SK-N-SH treated with all-trans-retinoic acid at 6 μM for 48 hours (cell line): ENCODE data around the gene CALN1.

Experiments used
- ATAC-seq: fragments of 200-7000 bp; cut with Tn5 transposase; 3 replicates; pipeline ENCODE4 v1.9.1; 2020; ENCODE audit warnings: mild to moderate bottlenecking, moderate library complexity
- ARNTL ChIP-seq: fragments of 450-650 bp; formaldehyde crosslinking; IDR thresholded peaks from 2 replicates; pipeline ENCODE4 v1.5.0; 2020; ENCODE audit warnings: low read depth, mild to moderate bottlenecking, moderate library complexity, borderline replicate concordance
- BACH2 ChIP-seq: fragments of 250-450 bp; sonication (Bioruptor Pico); IDR thresholded peaks from 2 replicates; pipeline ENCODE4 v1.9.0; 2021; ENCODE audit warnings: mild to moderate bottlenecking, borderline replicate concordance
- CREB5 ChIP-seq: fragments of 250-450 bp; sonication (Bioruptor Pico); IDR thresholded peaks from 2 replicates; pipeline ENCODE4 v1.5.1; 2020; ENCODE audit warnings: low read depth, mild to moderate bottlenecking, moderate library complexity
- CSDC2 ChIP-seq: fragments of 250-450 bp; sonication (Bioruptor Pico); IDR thresholded peaks from 2 replicates; pipeline ENCODE4 v1.5.0; 2020; ENCODE audit warnings: mild to moderate bottlenecking, moderate library complexity
- CSRNP3 ChIP-seq: fragments of 250-450 bp; sonication (Bioruptor Pico); IDR thresholded peaks from 2 replicates; pipeline ENCODE4 v1.5.1; 2021; ENCODE audit warnings: mild to moderate bottlenecking, moderate library complexity
- ESRRG ChIP-seq: fragments of 250-450 bp; sonication (Bioruptor Pico); IDR thresholded peaks from 2 replicates; pipeline ENCODE4 v1.6.1; 2021; ENCODE audit warnings: mild to moderate bottlenecking
- GLIS3 ChIP-seq: fragments of 250-450 bp; sonication (Bioruptor Pico); IDR thresholded peaks from 2 replicates; pipeline ENCODE4 v1.5.0; 2020; ENCODE audit warnings: mild to moderate bottlenecking, moderate library complexity
- PPARA ChIP-seq: fragments of 250-450 bp; sonication (Bioruptor Pico); IDR thresholded peaks from 2 replicates; pipeline ENCODE4 v1.5.0; 2020; ENCODE audit warnings: mild to moderate bottlenecking, borderline replicate concordance
- RARB ChIP-seq: fragments of 250-450 bp; sonication (Bioruptor Pico); IDR thresholded peaks from 2 replicates; pipeline ENCODE4 v1.8.0; 2021; ENCODE audit warnings: mild to moderate bottlenecking, moderate library complexity
- SNAI2 ChIP-seq: fragments of 250-450 bp; sonication (Bioruptor Pico); IDR thresholded peaks from 2 replicates; pipeline ENCODE4 v1.5.0; 2020; ENCODE audit warnings: mild to moderate bottlenecking, moderate library complexity
- TCF4 ChIP-seq: fragments of 250-450 bp; sonication (Bioruptor Pico); IDR thresholded peaks from 2 replicates; pipeline ENCODE4 v1.8.0; 2021; ENCODE audit warnings: mild to moderate bottlenecking, moderate library complexity, borderline replicate concordance
- TOX ChIP-seq: fragments of 250-450 bp; sonication (Bioruptor Pico); IDR thresholded peaks from 2 replicates; pipeline ENCODE4 v1.8.0; 2021; ENCODE audit warnings: mild to moderate bottlenecking, moderate library complexity, borderline replicate concordance
- ZC3H10 ChIP-seq: fragments of 250-450 bp; sonication (Bioruptor Pico); IDR thresholded peaks from 2 replicates; pipeline ENCODE4 v1.5.1; 2021; ENCODE audit warnings: mild to moderate bottlenecking, moderate library complexity
- ZFP3 ChIP-seq: fragments of 250-450 bp; sonication (Bioruptor Pico); IDR thresholded peaks from 2 replicates; pipeline ENCODE4 v1.5.0; 2020; ENCODE audit warnings: mild to moderate bottlenecking, moderate library complexity
- ZFP30 ChIP-seq: fragments of 450-650 bp; formaldehyde crosslinking; IDR thresholded peaks from 2 replicates; pipeline ENCODE4 v1.5.0; 2022; ENCODE audit warnings: mild to moderate bottlenecking, moderate library complexity
- ZNF565 ChIP-seq: fragments of 450-650 bp; formaldehyde crosslinking; conservative IDR thresholded peaks from 2 replicates; pipeline ENCODE4 v1.5.0; 2020; ENCODE audit warnings: low read depth, mild to moderate bottlenecking, moderate library complexity
- ZNF70 ChIP-seq: fragments of 450-650 bp; formaldehyde crosslinking; IDR thresholded peaks from 2 replicates; pipeline ENCODE4 v1.5.0; 2020; ENCODE audit warnings: mild to moderate bottlenecking, moderate library complexity
- ZNF8 ChIP-seq: fragments of 450-650 bp; formaldehyde crosslinking; IDR thresholded peaks from 2 replicates; pipeline ENCODE4 v1.5.0; 2020; ENCODE audit warnings: mild to moderate bottlenecking, moderate library complexity
- TF ChIP-seq, protein P1 (sequence below): fragments of 250-450 bp; sonication (Bioruptor Pico); IDR thresholded peaks from 2 replicates; pipeline ENCODE4 v1.5.0; 2020; ENCODE audit warnings: mild to moderate bottlenecking, moderate library complexity
- TF ChIP-seq, protein P2 (sequence below): fragments of 250-450 bp; sonication (Bioruptor Pico); IDR thresholded peaks from 2 replicates; pipeline ENCODE4 v1.8.0; 2020; ENCODE audit warnings: mild to moderate bottlenecking, moderate library complexity, borderline replicate concordance
- TF ChIP-seq, protein P3 (sequence below): fragments of 250-450 bp; sonication (Bioruptor Pico); IDR thresholded peaks from 2 replicates; pipeline ENCODE4 v1.8.0; 2021; ENCODE audit warnings: low read depth, mild to moderate bottlenecking, moderate library complexity, borderline replicate concordance

Gene CALN1

GRCh38 chr7:71795410-71795809 is 616.7 kb downstream of the CALN1 start:
- no peak for ATAC-seq
- TF ChIP-seq, protein P1, sequence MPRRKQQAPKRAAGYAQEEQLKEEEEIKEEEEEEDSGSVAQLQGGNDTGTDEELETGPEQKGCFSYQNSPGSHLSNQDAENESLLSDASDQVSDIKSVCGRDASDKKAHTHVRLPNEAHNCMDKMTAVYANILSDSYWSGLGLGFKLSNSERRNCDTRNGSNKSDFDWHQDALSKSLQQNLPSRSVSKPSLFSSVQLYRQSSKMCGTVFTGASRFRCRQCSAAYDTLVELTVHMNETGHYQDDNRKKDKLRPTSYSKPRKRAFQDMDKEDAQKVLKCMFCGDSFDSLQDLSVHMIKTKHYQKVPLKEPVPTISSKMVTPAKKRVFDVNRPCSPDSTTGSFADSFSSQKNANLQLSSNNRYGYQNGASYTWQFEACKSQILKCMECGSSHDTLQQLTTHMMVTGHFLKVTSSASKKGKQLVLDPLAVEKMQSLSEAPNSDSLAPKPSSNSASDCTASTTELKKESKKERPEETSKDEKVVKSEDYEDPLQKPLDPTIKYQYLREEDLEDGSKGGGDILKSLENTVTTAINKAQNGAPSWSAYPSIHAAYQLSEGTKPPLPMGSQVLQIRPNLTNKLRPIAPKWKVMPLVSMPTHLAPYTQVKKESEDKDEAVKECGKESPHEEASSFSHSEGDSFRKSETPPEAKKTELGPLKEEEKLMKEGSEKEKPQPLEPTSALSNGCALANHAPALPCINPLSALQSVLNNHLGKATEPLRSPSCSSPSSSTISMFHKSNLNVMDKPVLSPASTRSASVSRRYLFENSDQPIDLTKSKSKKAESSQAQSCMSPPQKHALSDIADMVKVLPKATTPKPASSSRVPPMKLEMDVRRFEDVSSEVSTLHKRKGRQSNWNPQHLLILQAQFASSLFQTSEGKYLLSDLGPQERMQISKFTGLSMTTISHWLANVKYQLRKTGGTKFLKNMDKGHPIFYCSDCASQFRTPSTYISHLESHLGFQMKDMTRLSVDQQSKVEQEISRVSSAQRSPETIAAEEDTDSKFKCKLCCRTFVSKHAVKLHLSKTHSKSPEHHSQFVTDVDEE (CRISPR knock-in tag), result no peak
- no peak for TF ChIP-seq CREB5 (CRISPR knock-in tag)
- TF ChIP-seq, protein P2, sequence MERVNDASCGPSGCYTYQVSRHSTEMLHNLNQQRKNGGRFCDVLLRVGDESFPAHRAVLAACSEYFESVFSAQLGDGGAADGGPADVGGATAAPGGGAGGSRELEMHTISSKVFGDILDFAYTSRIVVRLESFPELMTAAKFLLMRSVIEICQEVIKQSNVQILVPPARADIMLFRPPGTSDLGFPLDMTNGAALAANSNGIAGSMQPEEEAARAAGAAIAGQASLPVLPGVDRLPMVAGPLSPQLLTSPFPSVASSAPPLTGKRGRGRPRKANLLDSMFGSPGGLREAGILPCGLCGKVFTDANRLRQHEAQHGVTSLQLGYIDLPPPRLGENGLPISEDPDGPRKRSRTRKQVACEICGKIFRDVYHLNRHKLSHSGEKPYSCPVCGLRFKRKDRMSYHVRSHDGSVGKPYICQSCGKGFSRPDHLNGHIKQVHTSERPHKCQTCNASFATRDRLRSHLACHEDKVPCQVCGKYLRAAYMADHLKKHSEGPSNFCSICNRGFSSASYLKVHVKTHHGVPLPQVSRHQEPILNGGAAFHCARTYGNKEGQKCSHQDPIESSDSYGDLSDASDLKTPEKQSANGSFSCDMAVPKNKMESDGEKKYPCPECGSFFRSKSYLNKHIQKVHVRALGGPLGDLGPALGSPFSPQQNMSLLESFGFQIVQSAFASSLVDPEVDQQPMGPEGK, result no peak
- TF ChIP-seq ZNF70 (CRISPR knock-in tag), result no peak
- TF ChIP-seq SNAI2 (CRISPR knock-in tag), result no peak
- TF ChIP-seq CSDC2 (CRISPR knock-in tag), result no peak
- TF ChIP-seq ZNF8 (CRISPR knock-in tag), result no peak

GRCh38 chr7:71793251-71793650 is 618.9 kb downstream of the CALN1 start:
- ATAC-seq, result no peak
- TF ChIP-seq ZNF70 (CRISPR knock-in tag) (no peak), ZC3H10 (CRISPR knock-in tag) (no peak), ZNF565 (no peak), BACH2 (CRISPR knock-in tag) (no peak), SNAI2 (CRISPR knock-in tag) (no peak), TOX (CRISPR knock-in tag) (no peak), GLIS3 (no peak), ZFP30 (no peak), ZFP3 (CRISPR knock-in tag) (no peak), ESRRG (CRISPR knock-in tag) (no peak), ARNTL (CRISPR knock-in tag) (no peak), PPARA (CRISPR knock-in tag) (no peak), TCF4 (CRISPR knock-in tag) (no peak), RARB (CRISPR knock-in tag) (no peak), CSDC2 (CRISPR knock-in tag) (no peak), ZNF8 (CRISPR knock-in tag) (no peak)
- TF ChIP-seq, protein P3, sequence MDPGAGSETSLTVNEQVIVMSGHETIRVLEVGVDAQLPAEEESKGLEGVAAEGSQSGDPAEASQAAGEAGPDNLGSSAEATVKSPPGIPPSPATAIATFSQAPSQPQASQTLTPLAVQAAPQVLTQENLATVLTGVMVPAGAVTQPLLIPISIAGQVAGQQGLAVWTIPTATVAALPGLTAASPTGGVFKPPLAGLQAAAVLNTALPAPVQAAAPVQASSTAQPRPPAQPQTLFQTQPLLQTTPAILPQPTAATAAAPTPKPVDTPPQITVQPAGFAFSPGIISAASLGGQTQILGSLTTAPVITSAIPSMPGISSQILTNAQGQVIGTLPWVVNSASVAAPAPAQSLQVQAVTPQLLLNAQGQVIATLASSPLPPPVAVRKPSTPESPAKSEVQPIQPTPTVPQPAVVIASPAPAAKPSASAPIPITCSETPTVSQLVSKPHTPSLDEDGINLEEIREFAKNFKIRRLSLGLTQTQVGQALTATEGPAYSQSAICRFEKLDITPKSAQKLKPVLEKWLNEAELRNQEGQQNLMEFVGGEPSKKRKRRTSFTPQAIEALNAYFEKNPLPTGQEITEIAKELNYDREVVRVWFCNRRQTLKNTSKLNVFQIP (CRISPR knock-in tag), result no peak
- TF ChIP-seq, all 23 proteins: peak for 0

- no peak for ATAC-seq
- TF ChIP-seq CSRNP3 (CRISPR knock-in tag) (no peak), ZNF565 (no peak), CREB5 (CRISPR knock-in tag) (no peak), BACH2 (CRISPR knock-in tag) (no peak), ZFP30 (no peak), SNAI2 (CRISPR knock-in tag) (no peak)
Observed at GRCh38 chr7:71787513-71787912, 624.6 kb downstream of the CALN1 start.
